A549 (cell line): ENCODE data around the gene NTM. TPM values are rescaled to one million over a fixed set of nuclear protein-coding genes. Genes with fewer than 3 reads are reported as not detected.

Experiments used
- ATAC-seq, 2 experiments: fragments of 200-7000 bp in 1 of 2; fragments of >200 bp in 1 of 2; cut with Nextera tagmentation in 1 of 2; cut with Tn5 transposase in 1 of 2; 3 replicates each; pipeline versions ENCODE4 v1.8.0 to v1.9.1; 2018 to 2020; ENCODE audit warnings: mild to moderate bottlenecking in 1 of 2, moderate library complexity in 1 of 2
- CTCF ChIA-PET: fragments of 300-600 bp; sonication (Branson Sonifier 250); formaldehyde crosslinking; extraction: SDS; loops from one replicate; lab custom pipeline; 2021; ENCODE audit warnings: antibody characterized with exemption, inconsistent platforms; lab: Yijun Ruan, JAX
- POLR2A ChIA-PET: fragments of 350-600 bp; formaldehyde crosslinking; extraction: SDS; loops from one replicate; lab custom pipeline; 2021; ENCODE audit warnings: antibody characterized with exemption, inconsistent platforms; lab: Yijun Ruan, JAX
- DNase-seq, 2 experiments: peaks; one replicate each; pipeline versions ENCODE4 v3.0.0 to v3.0.0-alpha.2; 2011 to 2016; ENCODE audit warnings: low read depth in 1 of 2, low spot score in 1 of 2
- FAIRE-seq: peaks from 2 replicates; lab custom pipeline; 2011; peaks lifted over from hg19 to GRCh38; lab: Jason Lieb, UNC
- H3K27ac ChIP-seq, 2 experiments: fragments of >200 bp; sonication (Bioruptor Twin); formaldehyde crosslinking; 3 replicates each; pipeline ENCODE4 v1.5.1; 2016 to 2017
- H3K4me1 ChIP-seq: fragments of >200 bp; sonication (Bioruptor Twin); formaldehyde crosslinking; 3 replicates; pipeline ENCODE4 v1.6.1; 2016
- H3K4me2 ChIP-seq: fragments of >200 bp; sonication (Bioruptor Twin); formaldehyde crosslinking; 3 replicates; pipeline ENCODE4 v1.6.1; 2016
- H3K4me3 ChIP-seq: fragments of >200 bp; sonication (Bioruptor Twin); formaldehyde crosslinking; 3 replicates; pipeline ENCODE4 v1.5.1; 2016
- H3K9me3 ChIP-seq: fragments of >200 bp; sonication (Bioruptor Twin); formaldehyde crosslinking; 3 replicates; pipeline ENCODE4 v1.6.1; 2016
- CBX8 ChIP-seq: fragments of 200-600 bp; sonication (generic); IDR thresholded peaks from 2 replicates; pipeline ENCODE4 v1.6.1; 2016
- CHD4 ChIP-seq: fragments of 200-600 bp; sonication (generic); IDR thresholded peaks from 2 replicates; pipeline ENCODE4 v1.6.1; 2016; ENCODE audit warnings: antibody characterized with exemption, mild to moderate bottlenecking, borderline replicate concordance
- EHMT2 ChIP-seq: fragments of 200-600 bp; sonication (generic); IDR thresholded peaks from 2 replicates; pipeline ENCODE4 v1.6.1; 2016; ENCODE audit warnings: antibody characterized with exemption, low read depth, mild to moderate bottlenecking, moderate library complexity
- EP300 ChIP-seq, 2 experiments: fragments of >200 bp; sonication (Bioruptor Twin); formaldehyde crosslinking; IDR thresholded peaks; 2 replicates in 1 of 2; 3 replicates in 1 of 2; pipeline ENCODE4 v1.6.1; 2016 to 2017
- GATA3 ChIP-seq: IDR thresholded peaks from 2 replicates; pipeline ENCODE4 v1.6.1; 2012; ENCODE audit warnings: borderline replicate concordance
- HOXB13 ChIP-seq: fragments of 250-450 bp; sonication (Bioruptor Pico); IDR thresholded peaks from 2 replicates; pipeline ENCODE4 v1.5.0; 2020; ENCODE audit warnings: low read depth, mild to moderate bottlenecking, moderate library complexity
- JUN ChIP-seq, 2 experiments: fragments of >200 bp; sonication (Bioruptor Twin); formaldehyde crosslinking; IDR thresholded peaks; 2 replicates in 1 of 2; 3 replicates in 1 of 2; pipeline ENCODE4 v1.6.1; 2016 to 2017
- KDM1A ChIP-seq: fragments of 200-600 bp; sonication (generic); IDR thresholded peaks from 2 replicates; pipeline ENCODE4 v1.6.1; 2016; ENCODE audit warnings: low read depth, mild to moderate bottlenecking
- KDM5A ChIP-seq: fragments of 200-600 bp; sonication (generic); IDR thresholded peaks from 2 replicates; pipeline ENCODE4 v1.6.1; 2016; ENCODE audit warnings: antibody characterized with exemption, mild to moderate bottlenecking
- MAZ ChIP-seq: fragments of 150-350 bp; IDR thresholded peaks from 2 replicates; pipeline ENCODE4 v1.6.1; 2014; ENCODE audit warnings: antibody characterized with exemption, low read depth, low read length, borderline replicate concordance
- MYC ChIP-seq: IDR thresholded peaks from 2 replicates; pipeline ENCODE4 v1.6.1; 2012; ENCODE audit warnings: mild to moderate bottlenecking, inconsistent platforms, low read length, improper control_type of control experiment, borderline replicate concordance
- NPAS2 ChIP-seq: fragments of 250-450 bp; sonication (Bioruptor Pico); IDR thresholded peaks from 2 replicates; pipeline ENCODE4 v1.8.0; 2022; ENCODE audit warnings: mild to moderate bottlenecking, moderate library complexity, borderline replicate concordance
- NR3C1 ChIP-seq: fragments of >200 bp; sonication (Bioruptor Twin); formaldehyde crosslinking; IDR thresholded peaks from 3 replicates; pipeline ENCODE4 v1.6.1; 2017
- POLR2AphosphoS2 ChIP-seq: conservative IDR thresholded peaks from 2 replicates; pipeline ENCODE4 v1.6.1; 2012; ENCODE audit warnings: low read length, improper control_type of control experiment, inconsistent platforms
- RAD21 ChIP-seq, 2 experiments: fragments of >200 bp in 1 of 2; sonication (Bioruptor Twin) in 1 of 2; formaldehyde crosslinking in 1 of 2; IDR thresholded peaks in 1 of 2; conservative IDR thresholded peaks in 1 of 2; 2 replicates in 1 of 2; 3 replicates in 1 of 2; pipeline ENCODE4 v1.6.1; 2012 to 2018; ENCODE audit warnings: inconsistent platforms in 1 of 2
- RFX5 ChIP-seq: fragments of 450-650 bp; IDR thresholded peaks from 2 replicates; pipeline ENCODE4 v1.7.1; 2014; ENCODE audit warnings: antibody characterized with exemption, mild to moderate bottlenecking, moderate library complexity
- RNF2 ChIP-seq: fragments of 200-600 bp; sonication (generic); IDR thresholded peaks from 2 replicates; pipeline ENCODE4 v1.6.1; 2016; ENCODE audit warnings: low read depth, mild to moderate bottlenecking, antibody characterized with exemption, moderate library complexity, borderline replicate concordance
- SMC3 ChIP-seq: fragments of >200 bp; sonication (Bioruptor Twin); formaldehyde crosslinking; IDR thresholded peaks from 3 replicates; pipeline ENCODE4 v1.6.1; 2018; ENCODE audit warnings: inconsistent platforms
- TP53 ChIP-seq: fragments of 250-450 bp; sonication (Bioruptor Pico); IDR thresholded peaks from 2 replicates; pipeline ENCODE4 v1.5.0; 2021; ENCODE audit warnings: mild to moderate bottlenecking, moderate library complexity
- ZNF302 ChIP-seq: fragments of 250-450 bp; sonication (Bioruptor Pico); IDR thresholded peaks from 2 replicates; pipeline ENCODE4 v1.9.0; 2021; ENCODE audit warnings: inconsistent platforms, mild to moderate bottlenecking, moderate library complexity
- WGBS: methylation state at CpG from one replicate; pipeline ENCODE4 v1.1.6; 2017; ENCODE audit errors: missing lambda C conversion rate; 5-methylcytosine and 5-hydroxymethylcytosine counted together
- polyA plus RNA-seq, 4 experiments: library from polyadenylated mRNA; depleted of rRNA in 3 of 4; stranded (reverse); fragments of >200 nt; fragmentation: RNase III in 1 of 4; extraction: RNeasy Plus Mini Kit Qiagen cat#74134 plus additional on column Dnase treatment in 1 of 4; gene quantifications; 2 replicates in 3 of 4; 3 replicates in 1 of 4; pipeline ENCODE4 v1.2.3, GENCODE V29; 2011 to 2017
- TF ChIP-seq, protein P1 (sequence below): fragments of 250-450 bp; sonication (Bioruptor Pico); IDR thresholded peaks from 2 replicates; pipeline ENCODE4 v1.5.0; 2021; ENCODE audit warnings: mild to moderate bottlenecking, moderate library complexity, borderline replicate concordance
- TF ChIP-seq, protein P2 (sequence below): fragments of 150-350 bp; IDR thresholded peaks from 2 replicates; pipeline ENCODE4 v1.6.1; 2014; ENCODE audit warnings: low read depth, mild to moderate bottlenecking, low read length
- TF ChIP-seq, protein P3 (sequence below): fragments of >200 bp; sonication (Bioruptor Twin); formaldehyde crosslinking; IDR thresholded peaks from 2 replicates; pipeline ENCODE4 v1.6.1; 2016
- TF ChIP-seq, protein P4 (sequence below): fragments of 200-600 bp; sonication (generic); IDR thresholded peaks from 2 replicates; pipeline ENCODE4 v1.6.1; 2016; ENCODE audit warnings: antibody characterized with exemption, mild to moderate bottlenecking, moderate library complexity
- TF ChIP-seq, protein P5 (sequence below): IDR thresholded peaks from 2 replicates; pipeline ENCODE4 v1.6.1; 2012
- TF ChIP-seq, protein P6 (sequence below): IDR thresholded peaks from 2 replicates; pipeline ENCODE4 v1.6.1; 2012; ENCODE audit warnings: low read depth, borderline replicate concordance
- TF ChIP-seq, protein P7 (sequence below): IDR thresholded peaks from 2 replicates; pipeline ENCODE4 v1.6.1; 2012

The NTM gene
- polyA plus RNA-seq, 2 of the 4 experiments (the other 2 are of a cell fraction) = not detected

DNA sequence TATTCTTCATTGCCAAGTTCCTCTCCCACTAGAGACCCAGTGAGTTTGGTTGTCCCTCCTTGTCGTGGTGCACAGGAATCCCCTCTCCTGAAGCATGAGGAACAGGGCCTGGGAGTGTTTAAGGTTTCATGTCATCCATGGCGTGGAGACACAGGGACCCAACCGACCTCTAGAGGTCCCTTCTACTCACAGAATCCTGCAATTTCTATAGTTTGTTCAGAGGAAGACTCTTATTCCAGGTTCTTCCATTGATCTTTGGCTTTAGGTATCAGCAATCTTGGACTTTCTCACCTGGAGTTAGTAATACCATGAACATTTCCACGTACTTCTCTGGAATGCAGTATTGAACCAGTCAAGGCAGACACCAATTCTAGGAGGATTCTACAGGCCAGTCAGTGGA, 548.2 kb downstream of the NTM start:
- ChIA-PET CTCF (no interaction called here), POLR2A (no interaction called here)
- H3K27ac ChIP-seq = no peak overlapping the region
- no peak for TF ChIP-seq MYC
- no peak for TF ChIP-seq NR3C1
- TF ChIP-seq MAZ = no peak
- TF ChIP-seq NPAS2 (CRISPR knock-in tag) = no peak
- no peak for TF ChIP-seq SMC3
- TF ChIP-seq, protein P1, sequence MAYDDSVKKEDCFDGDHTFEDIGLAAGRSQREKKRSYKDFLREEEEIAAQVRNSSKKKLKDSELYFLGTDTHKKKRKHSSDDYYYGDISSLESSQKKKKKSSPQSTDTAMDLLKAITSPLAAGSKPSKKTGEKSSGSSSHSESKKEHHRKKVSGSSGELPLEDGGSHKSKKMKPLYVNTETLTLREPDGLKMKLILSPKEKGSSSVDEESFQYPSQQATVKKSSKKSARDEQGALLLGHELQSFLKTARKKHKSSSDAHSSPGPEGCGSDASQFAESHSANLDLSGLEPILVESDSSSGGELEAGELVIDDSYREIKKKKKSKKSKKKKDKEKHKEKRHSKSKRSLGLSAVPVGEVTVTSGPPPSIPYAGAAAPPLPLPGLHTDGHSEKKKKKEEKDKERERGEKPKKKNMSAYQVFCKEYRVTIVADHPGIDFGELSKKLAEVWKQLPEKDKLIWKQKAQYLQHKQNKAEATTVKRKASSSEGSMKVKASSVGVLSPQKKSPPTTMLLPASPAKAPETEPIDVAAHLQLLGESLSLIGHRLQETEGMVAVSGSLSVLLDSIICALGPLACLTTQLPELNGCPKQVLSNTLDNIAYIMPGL (CRISPR knock-in tag) = no peak
- no peak for TF ChIP-seq GATA3
- TF ChIP-seq CHD4 = no peak
- no peak overlapping the region for H3K4me3 ChIP-seq
- ATAC-seq (no peak), DNase-seq (no peak), FAIRE-seq (no peak)
- no peaks in the 10 kb centered on the region for H3K9me3 ChIP-seq
- no peaks in the 10 kb centered on the region for H3K4me1 ChIP-seq
- H3K4me2 ChIP-seq = no peak overlapping the region
- WGBS = 3% methylated on average over 4 of the region's 4 CpGs

DNA sequence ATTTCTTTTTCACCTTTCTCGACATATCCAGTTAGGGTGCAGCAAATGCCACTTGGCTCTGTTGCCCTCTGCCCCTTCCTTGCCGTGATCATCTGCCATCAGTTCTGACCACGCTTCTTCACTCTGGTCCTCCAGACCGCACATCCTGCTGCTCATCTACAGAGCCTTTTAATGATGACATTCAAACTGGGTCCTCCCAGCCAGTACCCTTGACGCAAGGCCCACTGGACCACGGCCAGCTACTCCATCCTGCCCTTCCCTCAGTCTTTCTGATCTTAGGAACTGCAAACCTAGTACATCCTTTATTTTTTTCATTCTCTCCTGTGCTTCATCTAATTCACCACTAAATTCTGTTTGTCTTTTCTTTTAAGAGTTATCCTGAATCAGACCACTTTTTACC, 551.8 kb downstream of the NTM start:
- DNase-seq (no peak), ATAC-seq (no peak), FAIRE-seq (no peak)
- ChIA-PET CTCF (no interaction called here), POLR2A (no interaction called here)
- no peaks in the 10 kb centered on the region for H3K9me3 ChIP-seq
- no peak overlapping the region for H3K4me2 ChIP-seq
- TF ChIP-seq RNF2 (no peak), RFX5 (no peak), POLR2AphosphoS2 (no peak), JUN (IDR thresholded peaks at IDR 0.05) (no peak), TP53 (CRISPR knock-in tag) (no peak), EP300 (IDR thresholded peaks at IDR 0.05) (no peak), CBX8 (no peak), KDM1A (no peak), ZNF302 (CRISPR knock-in tag) (no peak), HOXB13 (CRISPR knock-in tag) (no peak), EHMT2 (no peak), GATA3 (no peak), KDM5A (no peak)
- TF ChIP-seq, protein P2, sequence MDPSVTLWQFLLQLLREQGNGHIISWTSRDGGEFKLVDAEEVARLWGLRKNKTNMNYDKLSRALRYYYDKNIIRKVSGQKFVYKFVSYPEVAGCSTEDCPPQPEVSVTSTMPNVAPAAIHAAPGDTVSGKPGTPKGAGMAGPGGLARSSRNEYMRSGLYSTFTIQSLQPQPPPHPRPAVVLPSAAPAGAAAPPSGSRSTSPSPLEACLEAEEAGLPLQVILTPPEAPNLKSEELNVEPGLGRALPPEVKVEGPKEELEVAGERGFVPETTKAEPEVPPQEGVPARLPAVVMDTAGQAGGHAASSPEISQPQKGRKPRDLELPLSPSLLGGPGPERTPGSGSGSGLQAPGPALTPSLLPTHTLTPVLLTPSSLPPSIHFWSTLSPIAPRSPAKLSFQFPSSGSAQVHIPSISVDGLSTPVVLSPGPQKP = no peak
- TF ChIP-seq, protein P3, sequence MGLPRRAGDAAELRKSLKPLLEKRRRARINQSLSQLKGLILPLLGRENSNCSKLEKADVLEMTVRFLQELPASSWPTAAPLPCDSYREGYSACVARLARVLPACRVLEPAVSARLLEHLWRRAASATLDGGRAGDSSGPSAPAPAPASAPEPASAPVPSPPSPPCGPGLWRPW = no peak
- no peak overlapping the region for H3K4me3 ChIP-seq
- no peaks in the 10 kb centered on the region for H3K4me1 ChIP-seq
- WGBS = 6% methylated on average over 6 of the region's 6 CpGs
- no peak overlapping the region for H3K27ac ChIP-seq

DNA sequence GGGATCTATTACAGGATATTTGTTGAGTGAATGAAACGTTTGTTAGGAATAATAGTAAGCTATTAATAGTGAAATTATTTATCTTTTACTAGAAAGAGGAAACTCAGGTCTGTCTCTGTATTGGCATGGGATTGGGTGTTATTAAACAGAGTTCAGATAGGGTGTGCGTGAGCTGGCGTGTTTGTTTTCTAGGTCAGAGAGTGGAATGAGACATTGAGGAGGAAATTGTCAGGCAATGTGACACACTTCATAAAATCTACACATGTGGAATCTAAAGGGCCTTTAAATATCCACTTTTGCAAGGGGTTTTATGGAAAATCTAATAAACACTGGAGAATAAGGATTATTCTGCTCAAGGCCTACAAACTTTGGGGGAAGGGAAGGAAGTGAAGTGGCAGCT, 552.9 kb downstream of the NTM start:
- Histone ChIP-seq H3K4me3 (no peak overlapping the region), H3K4me2 (no peak overlapping the region), H3K9me3 (no peaks in the 10 kb centered on the region), H3K27ac (no peak overlapping the region), H3K4me1 (no peaks in the 10 kb centered on the region)
- POLR2A ChIA-PET = no interaction called here
- FAIRE-seq (no peak), ATAC-seq (no peak), DNase-seq (no peak)
- CTCF ChIA-PET = no interaction called here
- 18% methylated on average over 3 of the region's 3 CpGs for WGBS
- no peak for TF ChIP-seq RAD21 (conservative IDR thresholded peaks at IDR 0.05 in 1 of 2, IDR thresholded peaks at IDR 0.05 in 1 of 2)
- TF ChIP-seq JUN (IDR thresholded peaks at IDR 0.05) = no peak
- TF ChIP-seq, protein P4, sequence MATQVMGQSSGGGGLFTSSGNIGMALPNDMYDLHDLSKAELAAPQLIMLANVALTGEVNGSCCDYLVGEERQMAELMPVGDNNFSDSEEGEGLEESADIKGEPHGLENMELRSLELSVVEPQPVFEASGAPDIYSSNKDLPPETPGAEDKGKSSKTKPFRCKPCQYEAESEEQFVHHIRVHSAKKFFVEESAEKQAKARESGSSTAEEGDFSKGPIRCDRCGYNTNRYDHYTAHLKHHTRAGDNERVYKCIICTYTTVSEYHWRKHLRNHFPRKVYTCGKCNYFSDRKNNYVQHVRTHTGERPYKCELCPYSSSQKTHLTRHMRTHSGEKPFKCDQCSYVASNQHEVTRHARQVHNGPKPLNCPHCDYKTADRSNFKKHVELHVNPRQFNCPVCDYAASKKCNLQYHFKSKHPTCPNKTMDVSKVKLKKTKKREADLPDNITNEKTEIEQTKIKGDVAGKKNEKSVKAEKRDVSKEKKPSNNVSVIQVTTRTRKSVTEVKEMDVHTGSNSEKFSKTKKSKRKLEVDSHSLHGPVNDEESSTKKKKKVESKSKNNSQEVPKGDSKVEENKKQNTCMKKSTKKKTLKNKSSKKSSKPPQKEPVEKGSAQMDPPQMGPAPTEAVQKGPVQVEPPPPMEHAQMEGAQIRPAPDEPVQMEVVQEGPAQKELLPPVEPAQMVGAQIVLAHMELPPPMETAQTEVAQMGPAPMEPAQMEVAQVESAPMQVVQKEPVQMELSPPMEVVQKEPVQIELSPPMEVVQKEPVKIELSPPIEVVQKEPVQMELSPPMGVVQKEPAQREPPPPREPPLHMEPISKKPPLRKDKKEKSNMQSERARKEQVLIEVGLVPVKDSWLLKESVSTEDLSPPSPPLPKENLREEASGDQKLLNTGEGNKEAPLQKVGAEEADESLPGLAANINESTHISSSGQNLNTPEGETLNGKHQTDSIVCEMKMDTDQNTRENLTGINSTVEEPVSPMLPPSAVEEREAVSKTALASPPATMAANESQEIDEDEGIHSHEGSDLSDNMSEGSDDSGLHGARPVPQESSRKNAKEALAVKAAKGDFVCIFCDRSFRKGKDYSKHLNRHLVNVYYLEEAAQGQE = no peak
- TF ChIP-seq, protein P5, sequence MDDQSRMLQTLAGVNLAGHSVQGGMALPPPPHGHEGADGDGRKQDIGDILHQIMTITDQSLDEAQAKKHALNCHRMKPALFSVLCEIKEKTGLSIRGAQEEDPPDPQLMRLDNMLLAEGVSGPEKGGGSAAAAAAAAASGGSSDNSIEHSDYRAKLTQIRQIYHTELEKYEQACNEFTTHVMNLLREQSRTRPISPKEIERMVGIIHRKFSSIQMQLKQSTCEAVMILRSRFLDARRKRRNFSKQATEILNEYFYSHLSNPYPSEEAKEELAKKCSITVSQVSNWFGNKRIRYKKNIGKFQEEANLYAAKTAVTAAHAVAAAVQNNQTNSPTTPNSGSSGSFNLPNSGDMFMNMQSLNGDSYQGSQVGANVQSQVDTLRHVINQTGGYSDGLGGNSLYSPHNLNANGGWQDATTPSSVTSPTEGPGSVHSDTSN = no peak
- TF ChIP-seq, protein P6, sequence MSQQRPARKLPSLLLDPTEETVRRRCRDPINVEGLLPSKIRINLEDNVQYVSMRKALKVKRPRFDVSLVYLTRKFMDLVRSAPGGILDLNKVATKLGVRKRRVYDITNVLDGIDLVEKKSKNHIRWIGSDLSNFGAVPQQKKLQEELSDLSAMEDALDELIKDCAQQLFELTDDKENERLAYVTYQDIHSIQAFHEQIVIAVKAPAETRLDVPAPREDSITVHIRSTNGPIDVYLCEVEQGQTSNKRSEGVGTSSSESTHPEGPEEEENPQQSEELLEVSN = no peak
- TF ChIP-seq, protein P7, sequence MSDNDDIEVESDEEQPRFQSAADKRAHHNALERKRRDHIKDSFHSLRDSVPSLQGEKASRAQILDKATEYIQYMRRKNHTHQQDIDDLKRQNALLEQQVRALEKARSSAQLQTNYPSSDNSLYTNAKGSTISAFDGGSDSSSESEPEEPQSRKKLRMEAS = no peak
- no peak for TF ChIP-seq NPAS2 (CRISPR knock-in tag)
